Transverse colon (tissue), 4 donors: Measurements from ENCODE around the gene ENPP7.

Source experiments
- EP300 ChIP-seq: sonication (generic); formaldehyde crosslinking; IDR thresholded peaks from one replicate; pipeline ENCODE4 v1.6.1; 2017; ENCODE audit warnings: antibody characterized with exemption, low read depth
- POLR2A ChIP-seq: fragments of 450-650 bp; IDR thresholded peaks from one replicate; pipeline ENCODE4 v1.6.1; 2016; ENCODE audit warnings: antibody characterized with exemption, mild to moderate bottlenecking, moderate library complexity
- POLR2AphosphoS5 ChIP-seq, 3 donors: sonication (generic); formaldehyde crosslinking; IDR thresholded peaks; one replicate each; pipeline ENCODE4 v1.6.1; 2016; ENCODE audit warnings: antibody characterized with exemption in 3 of 3
- TF ChIP-seq, protein P1 (sequence below), 5 experiments: fragments of 200-600 bp in 3 of 5; fragments of 450-650 bp in 2 of 5; sonication (generic) in 3 of 5; IDR thresholded peaks; 1 replicate in 2 of 5; 2 replicates in 3 of 5; pipeline ENCODE4 v1.5.1; 2016 to 2017; ENCODE audit warnings: antibody characterized with exemption in 5 of 5, inconsistent platforms in 3 of 5, mild to moderate bottlenecking in 2 of 5, moderate library complexity in 1 of 5

DNA sequence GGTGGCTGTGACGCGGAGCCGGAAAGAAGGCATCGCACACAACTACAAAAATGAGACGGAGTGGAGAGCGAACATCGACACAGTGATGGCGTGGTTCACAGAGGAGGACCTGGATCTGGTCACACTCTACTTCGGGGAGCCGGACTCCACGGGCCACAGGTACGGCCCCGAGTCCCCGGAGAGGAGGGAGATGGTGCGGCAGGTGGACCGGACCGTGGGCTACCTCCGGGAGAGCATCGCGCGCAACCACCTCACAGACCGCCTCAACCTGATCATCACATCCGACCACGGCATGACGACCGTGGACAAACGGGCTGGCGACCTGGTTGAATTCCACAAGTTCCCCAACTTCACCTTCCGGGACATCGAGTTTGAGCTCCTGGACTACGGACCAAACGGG is 4.4 kb downstream of the ENPP7 start:
- TF ChIP-seq, protein P1, sequence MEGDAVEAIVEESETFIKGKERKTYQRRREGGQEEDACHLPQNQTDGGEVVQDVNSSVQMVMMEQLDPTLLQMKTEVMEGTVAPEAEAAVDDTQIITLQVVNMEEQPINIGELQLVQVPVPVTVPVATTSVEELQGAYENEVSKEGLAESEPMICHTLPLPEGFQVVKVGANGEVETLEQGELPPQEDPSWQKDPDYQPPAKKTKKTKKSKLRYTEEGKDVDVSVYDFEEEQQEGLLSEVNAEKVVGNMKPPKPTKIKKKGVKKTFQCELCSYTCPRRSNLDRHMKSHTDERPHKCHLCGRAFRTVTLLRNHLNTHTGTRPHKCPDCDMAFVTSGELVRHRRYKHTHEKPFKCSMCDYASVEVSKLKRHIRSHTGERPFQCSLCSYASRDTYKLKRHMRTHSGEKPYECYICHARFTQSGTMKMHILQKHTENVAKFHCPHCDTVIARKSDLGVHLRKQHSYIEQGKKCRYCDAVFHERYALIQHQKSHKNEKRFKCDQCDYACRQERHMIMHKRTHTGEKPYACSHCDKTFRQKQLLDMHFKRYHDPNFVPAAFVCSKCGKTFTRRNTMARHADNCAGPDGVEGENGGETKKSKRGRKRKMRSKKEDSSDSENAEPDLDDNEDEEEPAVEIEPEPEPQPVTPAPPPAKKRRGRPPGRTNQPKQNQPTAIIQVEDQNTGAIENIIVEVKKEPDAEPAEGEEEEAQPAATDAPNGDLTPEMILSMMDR (IDR thresholded peaks at IDR 0.05) = no peak
- TF ChIP-seq POLR2A = no peak
- TF ChIP-seq EP300 = no peak
- TF ChIP-seq POLR2AphosphoS5 (IDR thresholded peaks at IDR 0.05) = no peak
